CD4-positive, alpha-beta T cell treated with Interleukin-2 at 100 ng/mL for 4 hours (primary cell): ENCODE data around the gene SPACA1.

Experiments
- DNase-seq: peaks from one replicate; pipeline ENCODE4 v3.0.0-alpha.2; 2020; ENCODE audit warnings: low spot score

SPACA1 gene

GRCh38 chr6:88105741-88106340 lies 58.2 kb downstream of the SPACA1 start:
- no peak for DNase-seq

GRCh38 chr6:88107241-88107640 lies 59.6 kb downstream of the SPACA1 start:
- no peak for DNase-seq

GRCh38 chr6:88111991-88112390 lies 64.3 kb downstream of the SPACA1 start:
- no peak for DNase-seq

GRCh38 chr6:88114838-88115237 lies 67.2 kb downstream of the SPACA1 start:
- no peak for DNase-seq

- no peak for DNase-seq
These were observed 67.7 kb downstream of the SPACA1 start for GRCh38 chr6:88115307-88115706.

- no peak for DNase-seq
These were observed 68.6 kb downstream of the SPACA1 start for GRCh38 chr6:88116276-88116675.
